ENCODE measurements around the gene PPP2R2B. TPM values are rescaled to one million over a fixed set of nuclear protein-coding genes. Genes with fewer than 3 reads are reported as not detected.
"Not testable (repeated sequence)": the region's sequence is repeated elsewhere in the genome, so short reads cannot be mapped to it uniquely, and the experiment has no call there.

PPP2R2B gene
- total RNA-seq, 1 donor from 2014 or later: 0.43 TPM

DNA sequence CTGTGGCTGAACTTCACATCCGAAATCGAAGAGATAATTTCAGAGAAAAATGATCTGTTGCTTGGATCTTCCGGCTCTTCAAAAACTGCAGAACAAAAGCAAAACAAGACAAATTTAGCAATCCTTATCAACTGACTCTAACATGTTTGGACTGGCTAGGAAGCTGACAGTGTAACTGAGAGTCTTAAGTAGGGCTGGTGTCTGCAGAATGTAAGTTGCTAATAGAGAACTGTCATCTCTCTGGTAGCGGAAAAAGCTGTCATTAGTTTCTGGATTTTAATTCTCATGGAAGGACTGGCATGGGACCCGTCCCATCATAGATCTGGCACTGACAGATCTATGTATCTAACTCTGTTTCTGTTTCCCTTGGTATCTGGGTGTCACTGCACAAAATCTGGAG lies 278.2 kb downstream of the PPP2R2B start:
- DNase-seq (ENCODE audit: missing footprints) (no peak), ATAC-seq (no peak)
- intact Hi-C loops (cut with DNase I): no loop called here

DNA sequence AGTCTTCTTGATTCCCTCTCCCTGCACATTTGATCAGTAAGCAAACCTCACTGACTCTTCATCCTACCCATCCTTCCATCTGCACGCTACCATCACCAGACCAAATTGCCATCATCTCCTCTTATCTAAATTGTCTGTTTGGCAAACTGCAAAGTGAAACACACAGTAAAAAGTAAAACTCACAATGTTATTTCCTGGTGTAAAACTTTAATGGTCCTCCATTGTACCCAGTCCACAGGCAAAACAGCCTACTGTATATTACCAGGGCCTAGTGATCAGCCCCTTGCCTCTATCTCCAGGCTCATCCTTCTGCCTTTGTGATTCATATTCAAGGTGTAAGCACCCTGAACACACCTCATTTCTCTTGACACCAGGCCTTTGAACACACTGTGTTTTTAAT lies 279.3 kb downstream of the PPP2R2B start:
- no peak for ATAC-seq
- intact Hi-C loops (cut with DNase I): no loop called here
- no peak for DNase-seq (ENCODE audit: missing footprints)

DNA sequence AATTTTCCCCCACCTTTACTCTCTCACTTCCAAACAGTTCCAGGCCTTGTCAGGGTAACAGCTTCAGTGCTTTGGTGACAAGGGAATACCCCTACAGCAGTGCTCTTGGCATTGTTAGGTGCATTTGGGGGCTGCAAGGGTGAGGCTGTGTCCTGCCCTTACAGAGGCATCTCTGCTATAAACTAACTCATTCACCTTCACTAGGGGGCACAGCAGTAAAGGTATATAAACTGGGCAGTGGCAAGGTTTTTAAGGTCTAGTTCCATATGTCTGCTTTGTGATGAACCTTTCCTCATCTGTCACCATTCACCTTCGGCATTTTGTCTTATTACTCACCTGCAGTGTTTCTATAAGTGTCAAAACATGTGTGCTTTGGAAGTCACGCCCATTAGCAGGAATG lies 283.5 kb downstream of the PPP2R2B start:
- ATAC-seq (no peak), DNase-seq (ENCODE audit: missing footprints) (no peak)
- intact Hi-C loops (cut with DNase I): no loop called here

DNA sequence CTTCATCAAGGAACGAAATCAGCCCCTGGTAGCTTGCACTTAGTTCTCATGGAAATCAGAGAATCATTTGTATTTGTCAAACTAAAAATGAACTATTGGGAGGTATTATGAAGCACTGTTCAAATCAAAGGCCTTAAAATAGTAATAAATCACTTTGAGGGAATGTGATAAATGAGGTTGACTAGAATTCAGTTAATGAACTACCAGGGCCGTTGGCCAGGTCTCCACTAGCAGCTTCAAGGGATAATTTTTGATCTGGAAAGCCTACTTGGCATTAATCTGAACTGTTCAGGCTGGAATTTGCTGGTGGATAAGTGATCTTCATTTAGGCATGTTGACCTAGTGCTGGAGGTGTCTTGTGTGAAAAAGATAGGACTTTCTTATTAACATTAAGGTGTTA lies 286.2 kb downstream of the PPP2R2B start:
- ATAC-seq: no peak
- no peak for DNase-seq (ENCODE audit: missing footprints)
- intact Hi-C loops (cut with DNase I): no loop called here

DNA sequence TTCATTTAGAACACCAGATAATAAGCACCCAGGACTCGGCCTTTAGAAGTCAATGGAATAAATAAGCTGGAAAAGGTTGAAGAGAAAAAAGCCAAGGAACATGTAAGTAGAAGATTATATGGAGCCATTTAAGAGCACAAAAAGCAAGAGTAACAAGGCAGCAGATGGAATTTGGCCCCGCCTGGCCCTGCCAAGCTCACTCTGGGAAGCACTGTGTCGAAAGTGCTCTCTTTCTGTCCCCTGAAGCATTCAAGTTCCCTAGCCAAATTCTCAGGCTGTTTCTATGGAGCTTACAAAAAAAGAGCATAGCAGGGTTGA lies 289.6 kb downstream of the PPP2R2B start:
- intact Hi-C loops (cut with DNase I): no loop called here
- DNase-seq (ENCODE audit: missing footprints) (no peak), ATAC-seq (no peak)

DNA sequence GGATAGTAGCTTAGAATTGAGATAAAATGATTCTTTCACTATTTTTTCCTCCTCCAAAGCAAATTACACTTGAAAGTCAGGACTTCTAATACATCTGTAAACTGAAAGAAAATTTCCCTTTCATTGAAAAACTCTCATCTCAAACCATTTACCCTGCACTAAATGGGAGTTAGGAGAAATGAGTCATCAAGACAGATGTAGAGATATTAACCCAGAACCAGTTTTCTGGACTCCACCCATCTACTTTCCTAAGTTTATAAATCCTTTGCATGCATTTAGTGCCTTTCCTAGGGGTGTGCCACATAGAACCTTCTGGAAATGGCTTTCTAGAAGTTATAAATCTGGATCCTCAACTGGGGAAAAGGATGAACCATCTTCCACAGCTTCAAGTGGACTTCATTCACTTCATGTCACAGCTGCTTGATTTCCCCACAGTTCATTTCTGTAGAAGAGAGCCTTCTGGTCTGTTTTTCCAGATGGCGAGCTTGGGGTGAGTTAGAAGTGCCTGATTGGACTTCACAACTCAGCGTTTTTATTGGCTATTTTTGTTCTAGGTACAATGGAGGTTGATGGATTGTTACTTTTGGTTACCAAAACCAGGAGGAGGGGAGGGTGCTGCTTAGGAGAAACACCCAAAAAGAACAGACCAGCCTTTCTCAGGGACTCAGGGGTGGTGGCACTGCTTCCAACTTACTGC lies 290.1 kb downstream of the PPP2R2B start:
- no peak for DNase-seq (ENCODE audit: missing footprints)
- intact Hi-C loops (cut with DNase I): no loop called here
- ATAC-seq: no peak

DNA sequence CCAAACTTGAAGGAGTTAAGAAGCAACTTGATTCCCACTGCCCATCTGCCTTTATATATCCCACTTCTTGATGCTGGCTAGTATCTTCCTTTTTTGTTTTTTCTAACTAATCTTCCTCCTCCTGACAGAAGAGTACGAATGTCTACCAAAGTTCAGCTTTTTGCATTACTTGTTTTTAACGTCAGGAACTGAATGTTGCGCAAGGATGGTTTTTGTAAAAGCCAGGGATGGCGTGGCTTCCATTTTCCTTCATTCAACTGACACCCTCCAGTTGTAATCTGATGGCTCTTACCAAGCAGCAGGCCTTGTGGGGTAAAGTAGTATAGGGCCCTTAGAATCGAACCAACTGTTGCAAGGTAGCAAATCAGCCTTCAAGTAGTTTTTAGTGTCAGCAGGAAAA lies 291.8 kb downstream of the PPP2R2B start:
- intact Hi-C loops (cut with DNase I): no loop called here
- ATAC-seq: no peak

DNA sequence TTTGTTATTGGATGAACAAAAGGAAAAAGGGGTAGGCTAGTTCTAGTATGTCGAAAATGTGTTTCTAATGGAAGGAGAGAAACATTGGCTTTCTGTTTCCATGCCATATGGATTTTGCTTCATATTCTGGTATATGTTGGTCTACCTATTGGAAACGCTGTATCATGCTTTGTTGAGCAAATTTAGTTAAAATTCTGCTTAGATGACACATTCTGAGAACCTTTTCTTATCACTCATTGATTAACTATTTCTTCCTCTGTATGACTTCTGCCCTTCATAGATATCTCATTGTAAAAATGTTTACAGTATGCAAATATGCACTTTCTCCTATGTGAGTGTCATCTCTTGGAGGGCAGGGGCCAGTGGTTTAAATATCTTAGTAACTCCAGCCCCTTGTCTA lies 293.8 kb downstream of the PPP2R2B start:
- no peak for DNase-seq (ENCODE audit: missing footprints)
- ATAC-seq: no peak
- intact Hi-C loops (cut with DNase I): no loop called here

More for the DNA sequence above, 291.8 kb downstream of the PPP2R2B start:
- DNase-seq (ENCODE audit: missing footprints): no peak

DNA sequence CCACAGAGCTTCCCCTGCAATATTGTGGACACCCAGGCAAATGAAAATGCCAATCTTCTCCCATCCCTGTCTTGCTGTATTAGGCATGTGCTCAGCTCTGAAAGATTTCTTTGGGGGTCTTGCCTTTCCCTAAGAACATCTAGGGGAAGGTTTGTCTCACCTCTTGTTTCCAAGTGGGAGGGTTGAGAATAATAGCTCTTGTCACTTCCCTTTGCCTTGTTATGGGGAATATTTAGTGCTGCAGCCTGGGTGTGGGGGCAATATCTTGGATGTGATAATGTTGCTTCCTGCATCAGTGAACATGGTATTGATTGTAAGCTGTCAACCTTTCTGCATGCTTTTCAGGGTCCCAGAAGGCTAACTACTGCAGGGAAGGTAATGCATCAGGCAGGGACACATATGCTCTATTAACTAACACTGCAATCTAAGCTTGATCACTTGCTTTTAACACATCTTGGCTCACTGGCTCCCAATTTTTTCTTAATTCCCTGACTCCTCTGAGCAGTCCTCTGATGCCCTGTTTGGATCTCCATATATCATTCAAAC lies 296.4 kb downstream of the PPP2R2B start:
- no peak for DNase-seq (ENCODE audit: missing footprints)
- ATAC-seq: no peak
- intact Hi-C loops (cut with DNase I): no loop called here

DNA sequence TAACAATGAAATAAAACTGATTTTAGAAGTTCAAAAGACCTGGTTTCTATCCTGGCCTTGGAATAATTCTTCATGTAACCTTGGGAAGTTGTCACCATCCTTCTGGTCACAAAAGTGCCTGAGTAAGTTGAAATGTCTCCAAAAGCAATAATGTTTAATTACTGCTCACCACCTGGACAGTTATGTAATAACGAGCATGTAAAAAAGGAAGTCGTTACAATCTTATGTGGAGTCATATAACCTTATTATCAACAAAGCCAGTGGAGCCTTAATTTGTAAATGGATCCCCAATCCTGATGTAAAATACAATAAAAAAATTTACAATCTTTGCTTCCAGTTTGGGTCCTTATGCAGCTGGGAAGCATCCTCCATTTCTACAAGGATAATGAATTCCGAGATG lies 298.3 kb downstream of the PPP2R2B start:
- ATAC-seq (no peak), DNase-seq (ENCODE audit: missing footprints) (no peak)
- intact Hi-C loops (cut with DNase I): no loop called here

DNA sequence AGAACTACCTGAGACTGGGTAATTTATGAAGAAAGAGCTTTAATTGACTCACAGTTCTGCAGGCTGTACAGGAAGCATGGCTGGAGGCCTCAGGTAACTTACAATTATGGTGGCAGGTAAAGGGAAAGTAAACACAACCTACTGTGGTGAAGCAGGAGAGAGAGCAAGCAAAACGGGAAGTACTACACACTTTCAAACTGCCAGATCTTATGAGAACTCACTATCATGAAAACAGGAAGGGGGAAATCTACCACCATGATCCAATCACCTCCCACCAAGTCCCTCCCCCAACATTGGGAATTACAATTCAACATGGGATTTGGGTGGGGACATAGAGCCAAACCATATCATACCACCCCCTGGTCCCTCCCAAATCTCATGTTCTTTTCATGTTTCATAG lies 303.8 kb downstream of the PPP2R2B start:
- DNase-seq (ENCODE audit: missing footprints) (no peak), ATAC-seq (no peak)
- intact Hi-C loops (cut with DNase I): no loop called here

DNA sequence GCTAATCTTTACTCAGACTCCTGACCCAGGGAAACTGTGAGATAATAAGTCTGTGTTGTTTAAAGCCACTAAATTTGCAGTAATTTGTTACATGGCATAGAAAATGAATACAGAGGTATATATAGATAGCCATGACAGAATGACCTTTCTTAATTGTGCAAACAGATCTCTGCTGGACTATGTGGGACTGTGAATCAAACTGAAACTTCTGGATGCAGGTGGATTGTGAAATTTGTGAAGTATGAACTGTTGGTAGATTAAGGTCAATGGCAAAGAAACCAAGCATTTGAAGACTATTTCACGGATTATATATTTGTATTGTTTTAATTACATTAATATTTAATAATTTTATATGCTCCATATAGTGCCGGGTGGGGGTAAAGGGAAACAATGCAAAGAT lies 310.4 kb downstream of the PPP2R2B start:
- no peak for DNase-seq (ENCODE audit: missing footprints)
- ATAC-seq: no peak
- intact Hi-C loops (cut with DNase I): no loop called here

DNA sequence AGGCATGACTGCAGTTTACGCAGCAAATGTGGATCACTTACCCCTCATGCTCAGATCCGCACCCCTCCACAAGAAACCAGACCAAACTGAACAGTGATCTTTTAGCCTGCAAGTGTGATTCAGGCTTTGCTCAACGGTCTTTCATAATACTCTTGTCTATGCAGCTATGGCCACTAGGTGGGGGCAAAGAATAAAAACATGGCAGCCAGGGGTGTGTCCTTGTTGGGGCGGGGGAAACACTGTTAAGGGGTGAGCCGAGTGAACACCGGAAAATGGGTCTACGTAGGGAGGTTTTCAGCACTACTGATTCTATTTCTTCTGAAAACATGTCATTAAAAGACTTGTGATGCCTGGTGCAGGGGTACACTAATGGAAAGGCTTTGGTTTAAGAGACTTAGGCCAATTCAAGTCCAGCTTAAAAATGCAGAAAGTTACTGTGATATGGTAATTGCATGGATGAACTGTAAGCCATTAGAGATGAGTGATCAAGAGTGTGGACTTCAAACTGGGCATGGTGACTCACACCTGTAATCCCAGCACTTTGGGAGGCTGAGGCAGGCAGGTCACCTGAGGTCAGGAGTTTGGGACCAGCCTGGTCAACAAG lies 312.7 kb downstream of the PPP2R2B start:
- peak; percentile 59 for ATAC-seq
- DNase-seq (ENCODE audit: missing footprints): no peak
- intact Hi-C loops (cut with DNase I): no loop called here

DNA sequence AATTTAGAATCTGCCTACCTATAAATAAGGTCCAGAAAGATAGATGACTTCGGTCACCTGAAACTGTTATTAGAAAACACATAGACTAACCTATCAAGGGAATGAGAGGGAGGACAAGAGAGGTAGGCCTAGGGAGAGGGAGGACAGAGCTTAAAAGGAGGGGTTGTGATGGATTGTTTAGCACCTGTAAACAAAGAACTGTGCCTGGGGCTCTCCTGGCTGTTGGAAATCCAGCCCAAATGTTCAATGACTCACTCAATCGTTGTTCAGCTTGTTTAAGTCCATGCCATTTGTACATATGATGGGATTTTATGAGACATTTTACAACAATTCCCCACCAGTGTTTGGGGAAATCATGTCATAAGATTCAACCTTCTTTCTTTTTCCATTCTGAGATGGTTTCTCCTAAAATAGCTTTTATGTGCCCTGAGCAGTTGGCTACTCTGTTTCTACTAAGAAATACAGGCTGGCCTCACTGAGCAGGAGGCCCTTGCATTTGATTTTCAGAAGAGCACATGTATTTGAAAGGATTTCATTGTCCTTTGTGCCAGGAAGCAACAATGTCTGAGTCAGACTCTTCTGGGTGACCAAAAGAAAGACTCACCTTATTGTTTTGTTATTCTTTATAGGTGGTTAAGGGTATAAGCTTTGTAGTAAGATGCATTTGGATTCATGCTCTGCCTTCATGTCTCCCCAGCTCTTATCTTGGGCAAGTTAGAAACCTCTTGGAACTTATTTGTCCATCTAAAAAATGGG lies 314.4 kb downstream of the PPP2R2B start:
- intact Hi-C loops (cut with DNase I): no loop called here
- DNase-seq (ENCODE audit: missing footprints): no peak

DNA sequence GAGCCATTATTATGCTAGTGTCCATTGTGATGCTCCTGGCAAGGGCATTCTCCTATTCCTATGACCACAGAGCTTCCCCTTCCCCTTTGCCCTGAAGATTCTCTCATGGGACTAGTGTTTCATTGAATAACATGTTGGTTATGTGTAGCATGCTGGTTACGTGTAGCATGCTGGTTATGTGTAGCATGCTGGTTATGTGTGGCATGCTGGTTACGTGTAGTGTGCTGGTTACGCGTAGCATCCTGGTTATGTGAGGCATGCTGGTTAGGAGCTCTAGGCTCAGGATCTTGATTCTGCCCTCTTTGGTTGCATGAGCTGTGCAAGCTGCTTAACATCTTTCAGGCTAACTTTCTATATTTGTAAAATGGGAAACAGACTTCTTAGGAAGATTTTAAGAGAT lies 316.1 kb downstream of the PPP2R2B start:
- intact Hi-C loops (cut with DNase I): no loop called here
- DNase-seq (ENCODE audit: missing footprints) (no peak), ATAC-seq (no peak)

More for the DNA sequence above, 314.4 kb downstream of the PPP2R2B start:
- no peak for ATAC-seq

DNA sequence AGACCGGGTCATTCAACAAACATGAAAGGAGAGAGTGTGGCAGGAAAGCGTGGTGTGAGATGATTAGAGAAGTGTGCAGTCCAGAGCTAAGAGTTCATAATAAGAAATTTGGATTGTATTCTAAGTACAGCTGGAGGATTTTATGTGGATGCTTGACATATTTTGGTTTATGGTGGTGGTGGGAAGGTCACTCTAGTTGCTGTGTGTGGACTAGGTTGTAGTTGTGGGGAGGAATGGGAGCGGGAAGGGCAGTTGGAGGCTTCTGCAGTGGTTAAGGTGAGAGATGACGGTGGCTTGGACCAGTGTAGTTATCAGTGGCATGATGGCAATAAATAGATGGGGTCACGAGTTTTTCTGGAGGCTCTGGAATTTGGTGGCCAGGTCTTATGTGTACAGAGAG lies 316.8 kb downstream of the PPP2R2B start:
- ATAC-seq: no peak
- no peak for DNase-seq (ENCODE audit: missing footprints)
- intact Hi-C loops (cut with DNase I): no loop called here

DNA sequence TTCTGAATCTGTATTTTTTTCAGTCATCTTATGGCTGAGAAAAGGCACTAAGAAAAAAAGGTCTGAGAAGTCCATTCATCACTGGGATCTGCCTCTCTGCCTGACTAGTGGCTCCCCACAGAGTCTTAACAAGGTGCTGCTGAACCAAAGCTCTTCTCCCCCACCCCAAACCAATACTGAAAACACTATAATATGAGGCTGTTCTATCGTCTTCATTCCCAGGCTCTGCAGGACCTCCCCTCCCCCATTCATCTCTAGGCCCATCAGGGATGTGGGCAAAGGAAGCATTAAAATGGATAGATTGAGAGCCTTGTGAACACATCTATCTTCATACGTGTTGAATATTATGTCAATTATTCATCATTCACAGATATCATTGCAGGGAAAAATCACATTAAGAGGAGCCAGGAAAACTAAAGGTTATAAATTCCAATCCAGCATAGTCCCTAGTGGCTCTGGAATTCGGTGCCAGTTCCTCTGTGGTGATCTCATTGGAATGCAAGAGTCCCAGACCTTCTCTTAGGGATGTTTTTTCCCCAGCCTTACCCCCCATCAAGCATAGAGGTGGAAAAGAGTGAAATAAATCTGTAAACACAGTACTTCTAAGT lies 318.2 kb downstream of the PPP2R2B start:
- DNase-seq (ENCODE audit: missing footprints) (no peak), ATAC-seq (no peak)
- intact Hi-C loops (cut with DNase I): no loop called here

DNA sequence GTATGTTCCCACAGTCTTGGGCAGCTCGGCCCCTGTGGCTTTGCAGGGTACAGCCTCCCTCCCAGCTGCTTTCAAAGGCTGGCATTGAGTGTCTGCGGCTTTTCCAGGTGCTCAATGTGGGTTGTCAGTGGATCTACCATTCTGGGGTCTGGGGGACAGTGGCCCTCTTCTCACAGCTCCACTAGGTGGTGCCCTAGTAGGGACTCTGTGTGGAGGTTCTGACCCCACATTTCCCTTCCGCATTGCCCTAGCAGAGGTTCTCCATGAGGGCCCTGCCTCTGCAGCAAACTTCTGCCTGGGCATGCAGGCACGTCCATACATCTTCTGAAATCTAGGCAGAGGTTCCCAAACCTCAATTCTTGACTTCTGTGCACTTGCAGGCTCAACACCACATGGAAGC lies 321.7 kb downstream of the PPP2R2B start:
- ATAC-seq; intact Hi-C loops (cut with DNase I); DNase-seq (ENCODE audit: missing footprints): not testable (repeated sequence)

DNA sequence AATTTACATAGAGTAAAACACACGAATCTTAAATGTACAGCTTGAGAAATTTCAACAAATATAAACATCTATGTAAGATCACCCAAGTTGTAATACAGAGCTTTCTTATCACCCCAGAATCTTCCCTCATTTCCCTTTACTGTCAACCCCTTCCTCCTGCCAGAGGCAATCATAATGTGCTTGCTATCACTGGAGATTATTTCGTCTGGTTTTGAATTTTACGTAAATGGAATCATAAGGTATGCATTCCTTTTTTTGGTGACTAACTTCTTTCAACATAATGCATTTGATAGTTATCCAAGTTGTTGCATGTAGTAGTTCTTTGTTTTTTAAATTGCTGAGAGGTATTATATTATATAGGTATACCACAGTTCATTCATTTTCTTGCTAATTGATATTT lies 325.1 kb downstream of the PPP2R2B start:
- intact Hi-C loops (cut with DNase I): no loop called here
- DNase-seq (ENCODE audit: missing footprints) (no peak), ATAC-seq (no peak)

DNA sequence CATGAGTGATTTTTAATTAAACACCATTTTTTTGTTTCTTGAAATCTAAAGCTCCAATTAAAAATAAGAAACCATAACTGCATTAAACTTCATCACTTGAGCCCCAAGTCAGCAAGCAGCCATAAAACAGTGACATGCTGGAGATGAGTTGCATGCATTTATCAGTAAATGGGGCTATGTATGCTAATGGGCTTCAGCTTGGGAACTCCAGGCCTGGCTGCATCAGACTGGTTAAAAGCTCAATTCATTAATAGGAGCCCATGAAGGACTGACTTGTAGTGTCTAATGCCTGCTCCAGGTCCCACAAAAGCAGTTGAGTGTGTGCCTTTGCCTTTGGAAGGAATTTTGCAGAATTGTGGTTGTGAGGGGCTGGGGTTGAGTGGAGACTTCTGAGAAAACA lies 328.9 kb downstream of the PPP2R2B start:
- ATAC-seq: no peak
- DNase-seq (ENCODE audit: missing footprints): no peak
- intact Hi-C loops (cut with DNase I): no loop called here

All from Right ventricle myocardium inferior (tissue), 1 donor.